Lung (tissue), 12 donors: ENCODE results near the gene NCOR2. TPM values are rescaled to one million over a fixed set of nuclear protein-coding genes. Genes with fewer than 3 reads are reported as not detected.

Experiments used
- ATAC-seq: fragments of 200-7000 bp; cut with Tn5 transposase; one replicate; pipeline ENCODE4 v1.9.1; 2020; ENCODE audit warnings: moderate number of reproducible peaks; ENCODE audit not compliant: insufficient read depth, low FRiP score
- DNase-seq, 3 donors: peaks; one replicate each; pipeline ENCODE4 v3.0.0-alpha.2; 2013 to 2017
- H3K27ac ChIP-seq, 2 donors: one replicate each; pipeline ENCODE4 v1.5.1; 2013; ENCODE audit warnings: mild to moderate bottlenecking in 2 of 2, moderate library complexity in 2 of 2, control low read depth in 1 of 2, inconsistent platforms in 1 of 2, low read depth in 1 of 2, low read length in 1 of 2
- H3K27me3 ChIP-seq, 3 donors: one replicate each; pipeline ENCODE4 v1.5.1; 2013; ENCODE audit warnings: low read length in 2 of 3; ENCODE audit not compliant: control insufficient read depth in 3 of 3, insufficient read depth in 3 of 3
- H3K36me3 ChIP-seq, 4 donors: one replicate each; pipeline ENCODE4 v1.5.1; 2013; ENCODE audit warnings: low read length in 4 of 4, mild to moderate bottlenecking in 1 of 4, moderate library complexity in 1 of 4; ENCODE audit not compliant: control insufficient read depth in 4 of 4, insufficient read depth in 4 of 4
- H3K4me1 ChIP-seq, 5 donors: one replicate each; pipeline ENCODE4 v1.5.1; 2013; ENCODE audit warnings: low read length in 5 of 5, mild to moderate bottlenecking in 2 of 5, moderate library complexity in 1 of 5; ENCODE audit not compliant: control insufficient read depth in 5 of 5, insufficient read depth in 5 of 5
- H3K4me3 ChIP-seq: one replicate; pipeline ENCODE4 v1.5.1; 2013; ENCODE audit warnings: mild to moderate bottlenecking, control low read depth, moderate library complexity
- H3K9ac ChIP-seq, 2 donors: one replicate each; pipeline ENCODE4 v1.5.1; 2013; ENCODE audit warnings: low read length in 2 of 2, control low read depth in 1 of 2; ENCODE audit not compliant: insufficient read depth in 1 of 2
- H3K9me3 ChIP-seq, 4 donors: one replicate each; pipeline ENCODE4 v1.5.1; 2013; ENCODE audit warnings: low read length in 3 of 4, mild to moderate bottlenecking in 1 of 4, moderate library complexity in 1 of 4; ENCODE audit not compliant: control insufficient read depth in 4 of 4, insufficient read depth in 3 of 4
- WGBS, 2 donors: extraction: QIAGEN DNeasy Blood & Tissue Kit; methylation state at CpG; one replicate each; pipeline ENCODE4 v1.1.7; 2013; 5-methylcytosine and 5-hydroxymethylcytosine counted together
- polyA plus RNA-seq, 2 donors: library from polyadenylated mRNA; stranded (reverse); fragments of 200-250 nt; gene quantifications; one replicate each; pipeline ENCODE4 v1.2.1, GENCODE V29; 2013
- total RNA-seq, 2 donors: library from RNA; depleted of rRNA in 1 of 2; stranded (reverse); fragments of >200 nt in 1 of 2; gene quantifications; one replicate each; pipeline ENCODE4 v1.2.1, GENCODE V29; 2014 to 2021
- TF ChIP-seq, protein P1 (sequence below): IDR thresholded peaks from 2 replicates; pipeline ENCODE4 v1.5.1; 2012; ENCODE audit warnings: mild to moderate bottlenecking; ENCODE audit errors: control extremely low read depth, extremely low read depth
- donor health status: control.
- donor health status: control.
- donor health status: Bipolar disorder and iron deficiency.
- donor health status: healthy.
- donor health status: DM: yes; HTN: yes; CAD: no.

Gene NCOR2
- total and polyA plus RNA-seq, 4 donors: 81.4 to 361 (median 132) TPM

DNA sequence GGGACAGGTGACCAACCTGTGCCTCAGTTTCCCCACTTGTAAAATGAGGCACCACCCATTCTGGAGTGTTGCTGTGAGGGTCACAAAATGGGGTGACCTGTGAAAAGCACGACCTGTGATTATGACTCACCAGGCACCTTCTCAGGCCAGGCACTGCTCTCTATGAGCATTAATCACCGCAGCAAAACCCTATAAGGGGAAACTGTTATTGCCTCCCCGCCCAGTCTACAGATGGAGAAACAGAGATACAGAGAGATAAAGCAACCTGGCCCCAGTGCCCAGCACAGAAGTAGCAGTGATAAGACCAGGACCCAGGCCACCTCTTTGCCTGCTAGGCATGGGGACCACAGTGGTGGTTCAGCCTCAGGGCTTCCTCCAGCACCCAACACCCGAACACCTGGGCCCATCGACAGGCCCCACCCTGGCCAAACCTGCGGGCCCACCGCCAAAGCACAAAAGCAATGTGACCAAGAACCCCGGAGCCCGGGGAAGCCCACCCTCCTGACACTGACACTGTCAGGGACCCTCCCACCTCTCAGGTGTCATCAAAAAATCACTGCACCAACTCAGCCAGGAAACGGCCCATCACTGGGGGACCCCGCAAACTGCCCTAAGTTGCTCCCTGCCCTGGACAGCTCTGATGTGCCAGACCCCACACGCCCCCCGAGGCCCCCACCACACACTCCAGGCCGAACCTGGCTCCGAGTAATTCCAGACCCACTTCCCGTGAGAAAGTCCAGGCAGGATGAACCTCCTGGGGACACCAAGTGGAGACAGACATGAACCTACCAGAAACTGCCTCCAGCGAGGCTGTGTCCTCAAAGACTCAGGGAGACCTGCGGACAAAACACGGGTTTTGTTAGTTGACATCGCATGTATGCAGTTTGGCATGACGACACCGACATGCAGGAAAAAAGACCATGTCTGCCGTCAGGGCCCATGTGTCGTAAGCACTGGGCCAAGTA lies 32.4 kb downstream of the NCOR2 start:
- 83 to 86% methylated on average over 24 of the region's 24 CpGs for WGBS, 2 donors
- no peak overlapping the region for H3K9ac ChIP-seq
- no peak overlapping the region for H3K4me3 ChIP-seq
- H3K27ac ChIP-seq: peak overlapping the region in 1 of 2 donors; percentile 7
- TF ChIP-seq, protein P1, sequence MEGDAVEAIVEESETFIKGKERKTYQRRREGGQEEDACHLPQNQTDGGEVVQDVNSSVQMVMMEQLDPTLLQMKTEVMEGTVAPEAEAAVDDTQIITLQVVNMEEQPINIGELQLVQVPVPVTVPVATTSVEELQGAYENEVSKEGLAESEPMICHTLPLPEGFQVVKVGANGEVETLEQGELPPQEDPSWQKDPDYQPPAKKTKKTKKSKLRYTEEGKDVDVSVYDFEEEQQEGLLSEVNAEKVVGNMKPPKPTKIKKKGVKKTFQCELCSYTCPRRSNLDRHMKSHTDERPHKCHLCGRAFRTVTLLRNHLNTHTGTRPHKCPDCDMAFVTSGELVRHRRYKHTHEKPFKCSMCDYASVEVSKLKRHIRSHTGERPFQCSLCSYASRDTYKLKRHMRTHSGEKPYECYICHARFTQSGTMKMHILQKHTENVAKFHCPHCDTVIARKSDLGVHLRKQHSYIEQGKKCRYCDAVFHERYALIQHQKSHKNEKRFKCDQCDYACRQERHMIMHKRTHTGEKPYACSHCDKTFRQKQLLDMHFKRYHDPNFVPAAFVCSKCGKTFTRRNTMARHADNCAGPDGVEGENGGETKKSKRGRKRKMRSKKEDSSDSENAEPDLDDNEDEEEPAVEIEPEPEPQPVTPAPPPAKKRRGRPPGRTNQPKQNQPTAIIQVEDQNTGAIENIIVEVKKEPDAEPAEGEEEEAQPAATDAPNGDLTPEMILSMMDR: no peak
- peaks cover 0 to 2% (median 0%) of the 10 kb centered on the region in 4 donors for H3K9me3 ChIP-seq
- no peaks in the 10 kb centered on the region for H3K27me3 ChIP-seq
- no peak for DNase-seq
- H3K4me1 ChIP-seq: peaks cover 4 to 34% (median 26%) of the 10 kb centered on the region in 5 donors
- ATAC-seq: no peak
- peaks cover 0 to 14% (median 1%) of the 10 kb centered on the region in 4 donors for H3K36me3 ChIP-seq

DNA sequence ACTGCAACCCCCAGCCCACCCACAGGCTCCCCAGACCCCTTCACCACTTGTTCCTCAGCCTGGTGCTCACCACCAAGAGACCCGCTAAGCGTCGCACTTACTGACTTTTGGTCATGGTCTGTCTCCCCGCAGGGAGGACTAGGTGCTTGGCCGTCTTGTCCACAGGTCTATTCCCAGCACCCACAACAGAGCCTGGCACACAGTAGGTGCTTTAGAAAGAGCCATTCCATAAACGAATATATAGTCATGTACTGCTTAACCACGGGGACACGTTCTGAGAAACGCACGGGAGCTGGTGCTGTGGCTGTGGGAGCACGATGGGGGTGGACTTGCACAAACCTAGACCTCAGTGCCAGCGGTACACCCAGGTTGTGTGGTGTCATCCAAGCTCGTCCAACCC lies 34.0 kb downstream of the NCOR2 start:
- H3K27me3 ChIP-seq: no peaks in the 10 kb centered on the region
- peaks cover 1 to 25% (median 20%) of the 10 kb centered on the region in 5 donors for H3K4me1 ChIP-seq
- H3K9me3 ChIP-seq: peaks cover 0 to 3% (median under 1%) of the 10 kb centered on the region in 4 donors
- WGBS, 2 donors: 89 to 92% methylated on average over 13 of the region's 13 CpGs
- H3K36me3 ChIP-seq: peaks cover 0 to 14% (median 1%) of the 10 kb centered on the region in 4 donors
- ATAC-seq (no peak), DNase-seq (no peak)
- H3K9ac ChIP-seq: no peak overlapping the region
- no peak overlapping the region for H3K27ac ChIP-seq
- TF ChIP-seq, protein P1: no peak
- no peak overlapping the region for H3K4me3 ChIP-seq

DNA sequence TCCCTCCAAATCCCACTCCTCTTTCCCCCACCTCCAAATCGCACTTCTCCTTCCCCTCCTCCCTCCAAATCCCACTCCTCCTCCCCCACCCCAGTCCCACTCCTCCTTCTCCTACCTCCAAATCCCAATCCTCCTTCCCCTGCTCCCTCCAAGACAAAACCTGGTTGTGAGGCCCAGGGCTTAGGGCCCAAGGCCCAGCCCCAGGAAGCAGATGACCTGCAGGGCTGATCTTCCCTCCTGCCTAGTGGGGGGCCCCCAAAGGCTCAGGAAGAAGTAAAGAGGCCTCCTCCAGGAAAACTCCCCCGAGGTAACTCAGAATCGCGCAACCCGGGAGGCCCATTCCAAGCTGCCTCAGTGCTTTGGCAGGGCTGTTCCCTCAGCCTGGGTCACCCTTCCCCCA lies 34.4 kb downstream of the NCOR2 start:
- H3K27me3 ChIP-seq: no peaks in the 10 kb centered on the region
- DNase-seq: no peak
- H3K36me3 ChIP-seq: peaks cover 0 to 14% (median 1%) of the 10 kb centered on the region in 4 donors
- 71 to 83% methylated on average over 5 of the region's 5 CpGs for WGBS, 2 donors
- H3K4me3 ChIP-seq: no peak overlapping the region
- peaks cover 0 to 3% (median under 1%) of the 10 kb centered on the region in 4 donors for H3K9me3 ChIP-seq
- H3K27ac ChIP-seq: no peak overlapping the region
- ATAC-seq: no peak
- peaks cover 2 to 20% (median 18%) of the 10 kb centered on the region in 5 donors for H3K4me1 ChIP-seq
- H3K9ac ChIP-seq: no peak overlapping the region
- TF ChIP-seq, protein P1: no peak
